Glomerular visceral epithelial cell (primary cell): ENCODE data around the gene CYSRT1.

Experiments
- DNase-seq: peaks from one replicate; pipeline ENCODE4 v3.0.0-alpha.2; 2016; ENCODE audit errors: extremely low spot score

The CYSRT1 gene

DNA sequence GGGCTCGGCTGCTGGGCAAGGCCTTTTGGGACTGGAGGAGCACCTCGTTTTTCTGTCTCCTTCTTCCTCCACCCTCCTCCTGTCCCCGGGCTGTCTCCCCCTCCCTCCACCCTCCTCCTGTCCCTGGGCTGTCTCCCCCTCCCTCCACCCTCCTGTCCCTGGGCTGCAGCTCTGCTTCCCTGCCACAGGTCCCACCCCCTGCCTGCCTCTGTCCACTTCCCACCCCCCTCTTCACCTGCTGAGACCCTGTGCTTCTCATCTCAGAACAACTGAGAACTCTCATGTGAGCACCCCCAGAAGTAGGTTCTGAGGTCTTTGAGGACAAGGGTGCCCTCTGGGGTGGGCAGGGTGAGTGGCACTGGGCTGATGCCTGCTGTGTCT lies 46.7 kb downstream of the CYSRT1 start:
- no peak for DNase-seq

DNA sequence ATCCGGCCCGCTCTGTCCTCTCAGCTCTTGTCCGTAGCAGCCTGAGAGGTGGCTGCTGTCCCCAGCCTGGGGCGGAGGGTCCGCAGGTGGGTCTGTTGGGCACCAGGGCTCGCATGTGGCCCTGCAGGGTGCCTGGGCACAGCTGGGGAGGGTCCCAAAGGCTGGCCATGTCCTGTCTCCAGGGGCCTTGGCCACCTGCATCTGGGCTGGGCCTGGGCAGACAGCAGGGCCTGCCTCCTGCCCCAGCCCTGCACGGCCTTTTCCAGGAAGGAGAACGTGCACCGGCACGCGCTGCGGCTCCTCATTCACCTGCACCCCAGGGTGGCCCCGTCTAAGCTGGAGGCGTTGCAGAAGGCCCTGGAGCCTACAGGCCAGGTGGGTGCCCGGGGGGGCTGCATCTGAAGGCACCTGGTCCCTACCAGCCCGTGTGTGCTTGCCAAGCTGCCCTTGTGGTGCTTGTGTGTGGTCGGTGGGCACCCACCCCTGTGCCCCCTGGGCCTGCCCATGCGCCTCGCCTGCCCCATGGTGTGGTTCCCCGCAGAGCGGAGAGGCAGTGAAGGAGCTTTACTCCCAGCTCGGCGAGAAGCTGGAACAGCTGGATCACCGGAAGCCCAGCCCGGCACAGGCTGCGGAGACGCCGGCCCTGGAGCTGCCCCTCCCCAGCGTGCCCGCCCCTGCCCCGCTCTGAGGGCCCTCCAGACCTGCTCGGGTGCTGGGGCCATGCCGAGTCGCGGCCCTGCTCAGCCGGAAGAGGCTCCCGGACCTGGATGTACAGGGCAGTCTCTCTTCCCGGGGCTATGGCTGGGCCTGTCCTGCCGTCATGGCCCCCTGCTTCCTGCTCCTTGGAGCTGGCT lies 47.5 kb downstream of the CYSRT1 start:
- DNase-seq = no peak

DNA sequence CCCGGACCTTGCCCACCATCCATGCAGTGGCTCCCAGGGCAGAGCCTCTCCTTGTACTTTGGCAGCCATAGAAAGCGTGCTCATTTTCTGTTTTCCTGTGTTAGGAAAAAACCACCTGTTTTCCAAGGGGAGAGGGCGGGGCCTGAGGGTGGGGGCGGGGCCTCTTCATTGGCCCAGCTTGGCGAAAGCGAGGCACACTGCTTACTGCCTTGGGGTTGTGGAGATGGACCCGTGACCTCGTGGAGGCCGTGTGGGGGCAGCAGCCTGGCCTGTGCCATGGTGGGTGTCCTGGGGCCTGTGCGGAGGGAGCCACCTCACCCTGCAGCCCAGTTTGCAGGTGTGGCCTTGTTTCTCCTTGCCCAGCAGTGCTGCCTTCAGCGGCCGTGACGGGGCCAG lies 48.1 kb downstream of the CYSRT1 start:
- no peak for DNase-seq

DNA sequence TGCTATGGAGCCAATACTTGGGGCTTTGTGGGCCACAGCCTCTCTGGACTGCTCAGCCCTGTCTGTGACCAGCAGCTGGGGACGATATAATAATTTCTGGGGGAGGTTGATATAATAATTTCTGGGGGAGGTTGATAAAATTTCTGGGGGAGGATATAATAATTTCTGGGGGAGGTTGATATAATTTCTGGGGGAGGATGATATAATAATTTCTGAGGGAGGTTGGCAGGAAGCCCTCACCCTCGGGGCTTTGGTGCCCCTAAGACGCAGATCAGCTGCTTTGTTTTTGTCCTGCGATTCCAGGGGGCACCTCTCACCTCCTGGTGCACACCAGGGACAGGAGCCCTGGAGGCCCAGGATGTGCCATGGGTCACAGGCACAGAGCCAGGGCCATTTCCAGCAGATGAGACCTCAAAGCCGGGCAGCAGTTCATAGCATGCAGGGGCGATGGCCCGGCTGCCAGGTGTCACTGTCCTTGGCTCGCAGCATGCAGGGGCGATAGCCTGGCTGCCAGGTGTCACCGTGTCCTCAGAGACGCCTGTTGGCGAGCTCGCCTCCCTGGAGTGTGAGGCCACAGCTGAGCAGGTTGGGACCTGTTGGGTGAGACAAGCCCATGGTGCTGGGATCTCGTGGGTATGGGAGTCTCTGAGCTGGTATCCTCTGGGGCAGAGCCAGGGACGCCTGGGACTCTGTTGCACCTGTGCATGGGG lies 48.8 kb downstream of the CYSRT1 start:
- no peak for DNase-seq

DNA sequence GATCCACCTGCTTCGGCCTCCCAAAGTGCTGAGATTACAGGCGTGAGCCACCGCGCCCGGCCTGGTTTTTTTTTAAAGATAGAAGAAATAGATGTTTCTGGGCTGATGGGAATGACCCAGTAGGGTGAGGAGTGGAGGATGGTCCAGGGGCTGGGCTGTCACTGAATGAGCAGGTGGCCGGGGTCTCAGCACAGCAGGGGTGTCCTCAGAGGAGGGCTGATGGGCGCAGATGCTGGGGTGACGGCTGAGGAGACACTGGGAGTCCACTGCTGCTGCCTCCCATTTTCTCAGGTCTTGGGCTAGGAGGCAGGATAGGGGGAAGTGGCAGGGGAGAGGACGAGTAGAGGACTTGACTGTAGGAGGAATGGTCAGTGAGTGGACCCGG lies 50.2 kb downstream of the CYSRT1 start:
- DNase-seq = no peak
